ENCODE data around the gene SLC12A3.

DNA sequence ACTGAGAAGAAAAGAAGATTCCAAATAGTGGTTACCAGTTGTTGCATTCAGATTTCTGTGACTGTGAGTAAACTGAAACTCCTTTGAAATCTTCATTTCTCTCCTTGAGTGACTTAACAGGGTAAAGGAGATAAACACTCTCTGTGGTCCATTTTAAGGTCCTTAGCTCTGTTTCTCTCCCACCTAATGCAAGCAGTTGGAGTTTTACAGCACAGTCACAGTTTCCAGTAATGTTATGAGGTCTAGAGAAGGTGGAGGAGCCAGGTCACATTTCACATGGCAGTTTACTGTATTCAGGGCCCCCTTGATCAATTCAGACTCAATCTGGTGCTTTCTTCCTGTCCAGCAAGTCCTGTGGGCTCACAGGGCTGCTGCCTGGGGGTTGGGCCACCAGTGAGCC, 32.2 kb upstream of the SLC12A3 start:
- TF ChIP-seq, protein P1, sequence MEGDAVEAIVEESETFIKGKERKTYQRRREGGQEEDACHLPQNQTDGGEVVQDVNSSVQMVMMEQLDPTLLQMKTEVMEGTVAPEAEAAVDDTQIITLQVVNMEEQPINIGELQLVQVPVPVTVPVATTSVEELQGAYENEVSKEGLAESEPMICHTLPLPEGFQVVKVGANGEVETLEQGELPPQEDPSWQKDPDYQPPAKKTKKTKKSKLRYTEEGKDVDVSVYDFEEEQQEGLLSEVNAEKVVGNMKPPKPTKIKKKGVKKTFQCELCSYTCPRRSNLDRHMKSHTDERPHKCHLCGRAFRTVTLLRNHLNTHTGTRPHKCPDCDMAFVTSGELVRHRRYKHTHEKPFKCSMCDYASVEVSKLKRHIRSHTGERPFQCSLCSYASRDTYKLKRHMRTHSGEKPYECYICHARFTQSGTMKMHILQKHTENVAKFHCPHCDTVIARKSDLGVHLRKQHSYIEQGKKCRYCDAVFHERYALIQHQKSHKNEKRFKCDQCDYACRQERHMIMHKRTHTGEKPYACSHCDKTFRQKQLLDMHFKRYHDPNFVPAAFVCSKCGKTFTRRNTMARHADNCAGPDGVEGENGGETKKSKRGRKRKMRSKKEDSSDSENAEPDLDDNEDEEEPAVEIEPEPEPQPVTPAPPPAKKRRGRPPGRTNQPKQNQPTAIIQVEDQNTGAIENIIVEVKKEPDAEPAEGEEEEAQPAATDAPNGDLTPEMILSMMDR (IDR thresholded peaks at IDR 0.05), result no peak
- no peak for TF ChIP-seq POLR2A (IDR thresholded peaks at IDR 0.05)
